HG03575 (cell line): ENCODE results near the gene MGAT4A.
"Not testable (repeated sequence)": the region's sequence is repeated elsewhere in the genome, so short reads cannot be mapped to it uniquely, and the experiment has no call there.

Experiments
- ATAC-seq: cut with Tn5 transposase; IDR thresholded peaks from one replicate; pipeline ENCODE4 v1.9.1; 2021; ENCODE audit not compliant: unreplicated experiment, insufficient number of reproducible peaks, low FRiP score; ENCODE audit errors: extremely low read depth

Gene MGAT4A

GRCh38 chr2:98683728-98684127 lies 47.2 kb downstream of the MGAT4A start:
- no peak for ATAC-seq

GRCh38 chr2:98676742-98677141 lies 54.2 kb downstream of the MGAT4A start:
- ATAC-seq = no peak

GRCh38 chr2:98674233-98674964 lies 56.5 kb downstream of the MGAT4A start:
- no peak for ATAC-seq

- ATAC-seq = no peak
These were observed 61.3 kb downstream of the MGAT4A start for GRCh38 chr2:98669675-98670074.

- no peak for ATAC-seq
These were observed 65.3 kb downstream of the MGAT4A start for GRCh38 chr2:98665677-98666076.

- ATAC-seq = no peak
These were observed 66.6 kb downstream of the MGAT4A start for GRCh38 chr2:98664323-98664722.

GRCh38 chr2:98663511-98664090 lies 67.3 kb downstream of the MGAT4A start:
- ATAC-seq = no peak

GRCh38 chr2:98659491-98659840 lies 71.5 kb downstream of the MGAT4A start:
- ATAC-seq = not testable (repeated sequence)

- ATAC-seq = no peak
These were observed 72.0 kb downstream of the MGAT4A start for GRCh38 chr2:98658816-98659490.

- no peak for ATAC-seq
These were observed 74.1 kb downstream of the MGAT4A start for GRCh38 chr2:98656800-98657199.

- ATAC-seq = no peak
These were observed 76.0 kb downstream of the MGAT4A start for GRCh38 chr2:98654699-98655495.

- no peak for ATAC-seq
These were observed 79.9 kb downstream of the MGAT4A start for GRCh38 chr2:98650998-98651397.

- no peak for ATAC-seq
These were observed 80.9 kb downstream of the MGAT4A start for GRCh38 chr2:98649992-98650375.

GRCh38 chr2:98649135-98649991 lies 81.6 kb downstream of the MGAT4A start:
- ATAC-seq = no peak

GRCh38 chr2:98648451-98648850 lies 82.5 kb downstream of the MGAT4A start:
- ATAC-seq = no peak

GRCh38 chr2:98647636-98648035 lies 83.3 kb downstream of the MGAT4A start:
- no peak for ATAC-seq

- ATAC-seq = no peak
These were observed 87.3 kb downstream of the MGAT4A start for GRCh38 chr2:98643496-98644100.

- ATAC-seq = no peak
These were observed 93.4 kb downstream of the MGAT4A start for GRCh38 chr2:98637401-98638147.
